Adrenal gland (tissue), 5 donors: Measurements from ENCODE around the gene CARD19.

Experiments
- POLR2A ChIP-seq, 2 donors: fragments of 450-650 bp; IDR thresholded peaks; one replicate each; pipeline ENCODE4 v1.6.1; 2017; ENCODE audit warnings: antibody characterized with exemption in 2 of 2, mild to moderate bottlenecking in 2 of 2, moderate library complexity in 1 of 2
- TF ChIP-seq, protein P1 (sequence below), 6 experiments: fragments of 450-650 bp in 4 of 6; fragments of 200-600 bp in 2 of 6; sonication (generic) in 1 of 6; IDR thresholded peaks; 1 replicate in 5 of 6; 2 replicates in 1 of 6; pipeline versions ENCODE4 v1.5.1 to v1.8.0; 2016 to 2021; ENCODE audit warnings: antibody characterized with exemption in 6 of 6, mild to moderate bottlenecking in 2 of 6, moderate library complexity in 1 of 6
- donor health status: DM: no; HTN: no; CAD: no.

DNA sequence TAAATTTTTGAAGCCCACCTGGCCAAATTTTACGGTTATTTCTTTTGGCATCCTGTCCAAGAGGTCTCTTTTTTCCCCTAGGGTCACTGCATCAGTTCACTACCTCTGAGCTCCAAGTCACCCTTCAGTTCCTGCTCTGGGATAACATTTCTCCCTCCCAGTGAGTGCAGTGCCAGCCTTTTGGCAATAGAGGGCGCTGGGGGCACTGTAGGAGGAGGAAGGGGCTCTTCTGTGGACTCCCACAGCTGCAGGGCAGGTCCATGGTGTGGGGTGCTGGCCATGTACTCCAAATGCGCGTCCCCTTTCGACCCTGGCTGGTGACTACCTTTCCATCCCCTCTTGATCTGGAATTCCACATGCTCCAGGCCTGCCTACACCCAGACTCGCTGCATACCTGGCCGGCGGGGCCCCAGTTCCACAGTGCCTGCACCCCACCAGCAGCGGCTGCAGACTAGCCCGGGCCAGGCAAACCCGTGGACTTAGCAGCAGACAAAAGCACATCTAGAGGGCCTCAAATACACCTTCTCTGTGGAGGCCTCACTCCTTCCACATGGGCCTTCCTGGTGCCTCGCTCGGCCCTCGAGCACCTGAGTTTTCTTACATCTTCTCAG, 58.4 kb downstream of the CARD19 start:
- TF ChIP-seq, protein P1, sequence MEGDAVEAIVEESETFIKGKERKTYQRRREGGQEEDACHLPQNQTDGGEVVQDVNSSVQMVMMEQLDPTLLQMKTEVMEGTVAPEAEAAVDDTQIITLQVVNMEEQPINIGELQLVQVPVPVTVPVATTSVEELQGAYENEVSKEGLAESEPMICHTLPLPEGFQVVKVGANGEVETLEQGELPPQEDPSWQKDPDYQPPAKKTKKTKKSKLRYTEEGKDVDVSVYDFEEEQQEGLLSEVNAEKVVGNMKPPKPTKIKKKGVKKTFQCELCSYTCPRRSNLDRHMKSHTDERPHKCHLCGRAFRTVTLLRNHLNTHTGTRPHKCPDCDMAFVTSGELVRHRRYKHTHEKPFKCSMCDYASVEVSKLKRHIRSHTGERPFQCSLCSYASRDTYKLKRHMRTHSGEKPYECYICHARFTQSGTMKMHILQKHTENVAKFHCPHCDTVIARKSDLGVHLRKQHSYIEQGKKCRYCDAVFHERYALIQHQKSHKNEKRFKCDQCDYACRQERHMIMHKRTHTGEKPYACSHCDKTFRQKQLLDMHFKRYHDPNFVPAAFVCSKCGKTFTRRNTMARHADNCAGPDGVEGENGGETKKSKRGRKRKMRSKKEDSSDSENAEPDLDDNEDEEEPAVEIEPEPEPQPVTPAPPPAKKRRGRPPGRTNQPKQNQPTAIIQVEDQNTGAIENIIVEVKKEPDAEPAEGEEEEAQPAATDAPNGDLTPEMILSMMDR (IDR thresholded peaks at IDR 0.05): peak; percentile 15 to 48 (median 34)
- no peak for TF ChIP-seq POLR2A (IDR thresholded peaks at IDR 0.05)
